OCI-LY1 (cell line): ENCODE results near the gene METTL21C.

Experiments used
- H2AFZ ChIP-seq: fragments of 200-600 bp; sonication (generic), shearing (Covaris generic); 2 replicates; pipeline ENCODE4 v1.6.0; 2014; ENCODE audit warnings: antibody characterized with exemption, mild to moderate bottlenecking, low read length
- H3F3A ChIP-seq: fragments of 200-600 bp; sonication (generic), shearing (Covaris generic); 2 replicates; pipeline ENCODE4 v1.6.0; 2014; ENCODE audit warnings: mild to moderate bottlenecking, antibody characterized with exemption, low read length, moderate library complexity; ENCODE audit not compliant: insufficient read depth
- H3K27ac ChIP-seq: fragments of 200-600 bp; sonication (generic); 2 replicates; pipeline ENCODE4 v1.5.1; 2014; ENCODE audit warnings: low read length, mixed run types, mild to moderate bottlenecking, low read depth; ENCODE audit not compliant: poor library complexity, severe bottlenecking
- H3K27me3 ChIP-seq: fragments of 200-600 bp; sonication (generic); 2 replicates; pipeline ENCODE4 v1.6.0; 2014; ENCODE audit warnings: antibody characterized with exemption, mild to moderate bottlenecking, low read length, moderate library complexity; ENCODE audit not compliant: insufficient read depth
- H3K36me3 ChIP-seq: fragments of 200-600 bp; sonication (generic); 2 replicates; pipeline ENCODE4 v1.6.1; 2014; ENCODE audit warnings: mild to moderate bottlenecking, antibody characterized with exemption, low read length, moderate library complexity, mixed read lengths; ENCODE audit not compliant: insufficient read depth
- H3K4me1 ChIP-seq: fragments of 200-600 bp; sonication (generic); 2 replicates; pipeline ENCODE4 v1.5.1; 2014; ENCODE audit warnings: mild to moderate bottlenecking, low read length, moderate library complexity; ENCODE audit not compliant: insufficient read depth, severe bottlenecking
- H3K4me2 ChIP-seq: fragments of 200-600 bp; sonication (generic), shearing (Covaris generic); 2 replicates; pipeline ENCODE4 v1.6.1; 2014; ENCODE audit warnings: low read length
- H3K4me3 ChIP-seq: fragments of 200-600 bp; sonication (generic); 2 replicates; pipeline ENCODE4 v1.5.1; 2014; ENCODE audit warnings: low read length, low read depth, mild to moderate bottlenecking, mixed read lengths; ENCODE audit not compliant: poor library complexity, severe bottlenecking
- H3K79me2 ChIP-seq: fragments of 200-600 bp; shearing (Covaris generic); 2 replicates; pipeline ENCODE4 v1.6.1; 2016; ENCODE audit warnings: mixed run types, low read length, mixed read lengths; ENCODE audit not compliant: insufficient read depth
- H3K9ac ChIP-seq: fragments of 200-600 bp; sonication (generic), shearing (Covaris generic); 2 replicates; pipeline ENCODE4 v1.6.1; 2014; ENCODE audit warnings: mild to moderate bottlenecking, low read length, mixed read lengths
- H3K9me2 ChIP-seq: fragments of 200-600 bp; sonication (generic), shearing (Covaris generic); 2 replicates; pipeline ENCODE4 v1.6.1; 2014; ENCODE audit warnings: low read depth, mild to moderate bottlenecking, low read length, mixed read lengths
- H3K9me3 ChIP-seq: fragments of 200-600 bp; shearing (Covaris generic); 2 replicates; pipeline ENCODE4 v1.6.1; 2014; ENCODE audit warnings: low read length, mixed read lengths
- H4K20me1 ChIP-seq: fragments of 200-600 bp; sonication (generic), shearing (Covaris generic); 2 replicates; pipeline ENCODE4 v1.6.0; 2016; ENCODE audit warnings: mild to moderate bottlenecking, low read length; ENCODE audit not compliant: insufficient read depth
- EZH2 ChIP-seq: fragments of 200-600 bp; sonication (generic), shearing (Covaris generic); IDR thresholded peaks from 2 replicates; pipeline ENCODE4 v1.8.0; 2017; ENCODE audit warnings: borderline replicate concordance, mixed run types, mild to moderate bottlenecking, antibody characterized with exemption, low read length, moderate library complexity, mixed read lengths
- TF ChIP-seq, protein P1 (sequence below): fragments of 200-600 bp; sonication (generic), shearing (Covaris generic); IDR thresholded peaks from 2 replicates; pipeline ENCODE4 v1.5.1; 2017; ENCODE audit warnings: mild to moderate bottlenecking, antibody characterized with exemption, low read length, moderate library complexity, mixed read lengths

Gene METTL21C

DNA sequence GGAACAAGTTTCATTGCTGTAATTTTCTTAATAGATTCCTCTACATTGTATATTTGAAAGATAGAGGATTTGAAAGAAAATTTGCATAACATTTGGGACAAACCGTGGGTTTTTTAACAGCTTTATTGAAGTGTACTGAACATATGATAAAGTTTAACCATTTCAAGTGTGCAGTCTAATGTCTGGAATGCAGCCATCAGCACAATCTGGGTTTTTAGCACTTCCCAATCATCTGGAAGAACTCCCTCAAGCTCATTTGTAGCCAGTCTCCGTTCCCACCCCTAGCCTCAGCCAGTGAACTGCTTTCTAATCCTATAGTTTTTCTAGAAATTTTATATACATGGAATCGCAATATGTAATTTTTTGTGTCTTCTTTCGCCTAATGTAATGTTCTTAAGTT, 12.6 kb downstream of the METTL21C start:
- Histone ChIP-seq H3K9me2 (no peaks in the 10 kb centered on the region), H2AFZ (no peak overlapping the region), H3K27ac (no peak overlapping the region), H3F3A (no peaks in the 10 kb centered on the region), H3K27me3 (no peaks in the 10 kb centered on the region), H3K9me3 (no peaks in the 10 kb centered on the region), H3K4me1 (no peaks in the 10 kb centered on the region), H3K4me3 (no peak overlapping the region), H3K36me3 (peaks cover 30% of the 10 kb centered on the region), H4K20me1 (no peaks in the 10 kb centered on the region), H3K4me2 (no peak overlapping the region), H3K79me2 (no peaks in the 10 kb centered on the region), H3K9ac (no peak overlapping the region)
- TF ChIP-seq EZH2, result no peak
- TF ChIP-seq, protein P1, sequence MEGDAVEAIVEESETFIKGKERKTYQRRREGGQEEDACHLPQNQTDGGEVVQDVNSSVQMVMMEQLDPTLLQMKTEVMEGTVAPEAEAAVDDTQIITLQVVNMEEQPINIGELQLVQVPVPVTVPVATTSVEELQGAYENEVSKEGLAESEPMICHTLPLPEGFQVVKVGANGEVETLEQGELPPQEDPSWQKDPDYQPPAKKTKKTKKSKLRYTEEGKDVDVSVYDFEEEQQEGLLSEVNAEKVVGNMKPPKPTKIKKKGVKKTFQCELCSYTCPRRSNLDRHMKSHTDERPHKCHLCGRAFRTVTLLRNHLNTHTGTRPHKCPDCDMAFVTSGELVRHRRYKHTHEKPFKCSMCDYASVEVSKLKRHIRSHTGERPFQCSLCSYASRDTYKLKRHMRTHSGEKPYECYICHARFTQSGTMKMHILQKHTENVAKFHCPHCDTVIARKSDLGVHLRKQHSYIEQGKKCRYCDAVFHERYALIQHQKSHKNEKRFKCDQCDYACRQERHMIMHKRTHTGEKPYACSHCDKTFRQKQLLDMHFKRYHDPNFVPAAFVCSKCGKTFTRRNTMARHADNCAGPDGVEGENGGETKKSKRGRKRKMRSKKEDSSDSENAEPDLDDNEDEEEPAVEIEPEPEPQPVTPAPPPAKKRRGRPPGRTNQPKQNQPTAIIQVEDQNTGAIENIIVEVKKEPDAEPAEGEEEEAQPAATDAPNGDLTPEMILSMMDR, result no peak

DNA sequence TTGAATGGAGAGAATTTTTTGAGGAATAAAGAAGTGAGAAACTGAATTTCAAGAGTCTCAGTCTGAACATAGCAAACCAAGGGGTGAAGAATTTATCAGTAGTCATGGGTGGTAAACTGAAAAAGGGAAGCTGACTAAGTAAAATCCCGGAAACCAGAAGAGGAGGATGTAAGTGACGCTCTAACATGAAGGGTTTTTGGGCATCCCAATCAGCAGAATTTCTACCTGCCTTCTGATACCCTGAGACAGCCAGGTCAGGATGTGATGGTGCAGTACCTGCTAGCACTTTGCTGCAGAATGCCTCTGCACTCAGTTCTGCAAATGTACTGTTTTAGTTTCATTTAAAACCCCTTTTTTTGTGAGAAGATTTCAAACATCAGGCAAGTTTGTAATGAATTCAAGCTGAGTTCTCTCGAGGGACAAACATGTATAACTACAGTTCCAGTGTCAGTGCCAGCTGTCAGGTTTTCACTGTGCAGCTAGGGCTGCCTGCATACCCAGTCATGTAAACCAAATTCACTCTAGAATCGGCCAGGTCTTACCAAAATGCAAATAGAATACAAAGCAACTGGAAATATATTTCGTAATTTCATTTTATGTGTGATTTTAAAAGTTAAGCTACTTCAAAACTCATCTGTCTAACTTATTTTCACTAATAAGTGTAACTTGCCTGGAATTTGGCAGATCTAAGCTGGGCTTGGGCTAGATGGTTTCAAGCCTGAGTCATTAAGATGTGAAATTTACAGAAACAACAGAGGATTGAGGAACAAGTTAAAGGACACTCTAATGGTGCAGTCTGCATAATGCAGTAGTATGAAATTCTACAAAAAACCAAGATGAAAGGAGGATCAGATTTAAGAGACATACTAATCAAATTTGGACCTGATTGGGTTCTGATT, 13.8 kb downstream of the METTL21C start:
- no peaks in the 10 kb centered on the region for H3K27me3 ChIP-seq
- no peak overlapping the region for H3K27ac ChIP-seq
- H3K4me2 ChIP-seq, result no peak overlapping the region
- TF ChIP-seq, protein P1, result no peak
- TF ChIP-seq EZH2, result no peak
- H2AFZ ChIP-seq, result no peak overlapping the region
- no peaks in the 10 kb centered on the region for H4K20me1 ChIP-seq
- H3K9ac ChIP-seq, result no peak overlapping the region
- no peaks in the 10 kb centered on the region for H3K79me2 ChIP-seq
- no peaks in the 10 kb centered on the region for H3K4me1 ChIP-seq
- H3F3A ChIP-seq, result no peaks in the 10 kb centered on the region
- no peaks in the 10 kb centered on the region for H3K9me2 ChIP-seq
- H3K4me3 ChIP-seq, result no peak overlapping the region
- no peaks in the 10 kb centered on the region for H3K9me3 ChIP-seq
- peaks cover 42% of the 10 kb centered on the region for H3K36me3 ChIP-seq

DNA sequence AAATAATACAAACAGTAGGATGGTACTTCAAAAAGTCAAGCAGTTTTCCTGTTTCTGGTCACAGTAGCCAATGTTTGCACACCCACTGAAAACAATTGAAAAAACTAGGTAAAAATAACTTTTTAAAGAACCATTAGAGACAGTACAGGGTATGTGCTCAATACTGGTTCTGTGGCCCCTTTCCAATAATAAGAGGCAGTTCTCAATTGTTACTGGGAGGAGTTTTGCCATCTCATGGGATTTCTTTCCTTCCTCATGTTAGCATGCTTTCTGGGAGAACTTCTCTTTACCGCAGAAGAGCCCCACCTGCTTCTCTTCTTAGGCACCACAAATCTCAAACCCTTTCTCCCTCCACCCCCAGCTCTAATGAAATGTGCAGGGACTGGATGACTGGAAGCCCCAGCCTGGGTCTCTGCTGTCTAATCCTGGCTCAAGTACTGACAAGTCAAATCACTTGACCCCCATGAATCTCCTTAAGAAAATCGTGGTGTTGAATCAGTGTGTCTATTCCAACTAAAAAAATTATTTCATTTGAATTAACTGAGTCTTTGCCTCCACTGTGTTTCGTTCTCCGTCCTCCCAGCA, 14.6 kb downstream of the METTL21C start:
- Histone ChIP-seq H3K79me2 (no peaks in the 10 kb centered on the region), H3K27ac (no peak overlapping the region), H2AFZ (no peak overlapping the region), H3K4me2 (no peak overlapping the region), H3K4me3 (no peak overlapping the region), H3K27me3 (no peaks in the 10 kb centered on the region), H3K36me3 (peaks cover 50% of the 10 kb centered on the region), H3F3A (no peaks in the 10 kb centered on the region), H4K20me1 (no peaks in the 10 kb centered on the region), H3K9me3 (no peaks in the 10 kb centered on the region), H3K9ac (no peak overlapping the region), H3K9me2 (no peaks in the 10 kb centered on the region), H3K4me1 (no peaks in the 10 kb centered on the region)
- TF ChIP-seq, protein P1, result no peak
- TF ChIP-seq EZH2, result no peak
